ENCODE results near the gene SIGLEC5. TPM values are rescaled to one million over a fixed set of nuclear protein-coding genes. Genes with fewer than 3 reads are reported as not detected.

SIGLEC5 gene
- total RNA-seq, 1 donor from 2014 or later = not detected

GRCh38 chr19:51644636-51645271, 14.6 kb upstream of the SIGLEC5 start:
- Mint-ChIP-seq H3K36me3 (ENCODE audit: low read depth) (no peaks in the 10 kb centered on the region), H3K27ac (no peak overlapping the region), H3K9me3 (no peaks in the 10 kb centered on the region), H3K27me3 (peaks cover 28% of the 10 kb centered on the region), H3K4me1 (peaks cover 5% of the 10 kb centered on the region), H3K4me3 (no peak overlapping the region)
- intact Hi-C loops (cut with micrococcal nuclease) = loop anchor here (1.0 kb wide), 1 partner anchor 14 kb away; the partner anchor contains the start of gene SIGLEC5
- no peak for DNase-seq

GRCh38 chr19:51641648-51642047, 11.4 kb upstream of the SIGLEC5 start:
- DNase-seq = no peak
- Mint-ChIP-seq H3K27ac (no peak overlapping the region), H3K4me1 (peaks cover 5% of the 10 kb centered on the region), H3K9me3 (no peaks in the 10 kb centered on the region), H3K36me3 (ENCODE audit: low read depth) (no peaks in the 10 kb centered on the region), H3K4me3 (no peak overlapping the region), H3K27me3 (peaks cover 45% of the 10 kb centered on the region)
- intact Hi-C loops (cut with micrococcal nuclease) = no loop called here

- no peak overlapping the region for H3K4me3 Mint-ChIP-seq
- intact Hi-C loops (cut with micrococcal nuclease) = no loop called here
- H3K36me3 Mint-ChIP-seq (ENCODE audit: low read depth) = no peaks in the 10 kb centered on the region
- DNase-seq = no peak
- peaks cover 45% of the 10 kb centered on the region for H3K27me3 Mint-ChIP-seq
- H3K4me1 Mint-ChIP-seq = peaks cover 5% of the 10 kb centered on the region
- H3K9me3 Mint-ChIP-seq = no peaks in the 10 kb centered on the region
- no peak overlapping the region for H3K27ac Mint-ChIP-seq
Measured at GRCh38 chr19:51640386-51640785, 10.2 kb upstream of the SIGLEC5 start.

- DNase-seq = no peak
- Mint-ChIP-seq H3K4me1 (peaks cover 3% of the 10 kb centered on the region), H3K4me3 (no peak overlapping the region), H3K9me3 (no peaks in the 10 kb centered on the region), H3K27me3 (peaks cover 41% of the 10 kb centered on the region), H3K27ac (no peak overlapping the region), H3K36me3 (ENCODE audit: low read depth) (no peaks in the 10 kb centered on the region)
- intact Hi-C loops (cut with micrococcal nuclease) = no loop called here
Measured at GRCh38 chr19:51639916-51640315, 9.7 kb upstream of the SIGLEC5 start.

- H3K4me1 Mint-ChIP-seq = no peaks in the 10 kb centered on the region
- no peak overlapping the region for H3K27ac Mint-ChIP-seq
- H3K9me3 Mint-ChIP-seq = no peaks in the 10 kb centered on the region
- no peak for DNase-seq
- intact Hi-C loops (cut with micrococcal nuclease) = loop anchor here (1.0 kb wide), 2 partner anchors 164 to 220 kb away; partner anchors contain the start of gene SIGLEC10
- H3K36me3 Mint-ChIP-seq (ENCODE audit: low read depth) = no peaks in the 10 kb centered on the region
- peaks cover 32% of the 10 kb centered on the region for H3K27me3 Mint-ChIP-seq
- H3K4me3 Mint-ChIP-seq = no peak overlapping the region
Measured at GRCh38 chr19:51637362-51637978, 7.3 kb upstream of the SIGLEC5 start.

GRCh38 chr19:51632126-51632525, 1.9 kb upstream of the SIGLEC5 start:
- intact Hi-C loops (cut with micrococcal nuclease) = no loop called here
- Mint-ChIP-seq H3K27me3 (peaks cover 5% of the 10 kb centered on the region), H3K36me3 (ENCODE audit: low read depth) (no peaks in the 10 kb centered on the region), H3K4me3 (no peak overlapping the region), H3K27ac (no peak overlapping the region), H3K9me3 (no peaks in the 10 kb centered on the region), H3K4me1 (no peaks in the 10 kb centered on the region)
- no peak for DNase-seq

GRCh38 chr19:51628153-51628939, 1.9 kb downstream of the SIGLEC5 start:
- peaks cover 5% of the 10 kb centered on the region for H3K27me3 Mint-ChIP-seq
- no peak overlapping the region for H3K4me3 Mint-ChIP-seq
- no peaks in the 10 kb centered on the region for H3K36me3 Mint-ChIP-seq (ENCODE audit: low read depth)
- no peaks in the 10 kb centered on the region for H3K9me3 Mint-ChIP-seq
- no peak overlapping the region for H3K27ac Mint-ChIP-seq
- DNase-seq = no peak
- no peaks in the 10 kb centered on the region for H3K4me1 Mint-ChIP-seq
- intact Hi-C loops (cut with micrococcal nuclease) = no loop called here

- Mint-ChIP-seq H3K4me1 (no peaks in the 10 kb centered on the region), H3K9me3 (no peaks in the 10 kb centered on the region), H3K36me3 (ENCODE audit: low read depth) (no peaks in the 10 kb centered on the region), H3K27me3 (peaks cover 5% of the 10 kb centered on the region), H3K4me3 (no peak overlapping the region), H3K27ac (no peak overlapping the region)
- DNase-seq = no peak
- intact Hi-C loops (cut with micrococcal nuclease) = no loop called here
Measured at GRCh38 chr19:51627491-51628138, 2.6 kb downstream of the SIGLEC5 start.

- H3K9me3 Mint-ChIP-seq = no peaks in the 10 kb centered on the region
- H3K27me3 Mint-ChIP-seq = peaks cover 5% of the 10 kb centered on the region
- H3K4me3 Mint-ChIP-seq = no peak overlapping the region
- DNase-seq = no peak
- intact Hi-C loops (cut with micrococcal nuclease) = no loop called here
- H3K36me3 Mint-ChIP-seq (ENCODE audit: low read depth) = no peaks in the 10 kb centered on the region
- H3K27ac Mint-ChIP-seq = no peak overlapping the region
- no peaks in the 10 kb centered on the region for H3K4me1 Mint-ChIP-seq
Measured at GRCh38 chr19:51626675-51627074, 3.5 kb downstream of the SIGLEC5 start.

GRCh38 chr19:51621178-51621577, 9.0 kb downstream of the SIGLEC5 start:
- Mint-ChIP-seq H3K27me3 (peaks cover 3% of the 10 kb centered on the region), H3K4me1 (no peaks in the 10 kb centered on the region), H3K27ac (no peak overlapping the region), H3K4me3 (no peak overlapping the region), H3K36me3 (ENCODE audit: low read depth) (no peaks in the 10 kb centered on the region), H3K9me3 (no peaks in the 10 kb centered on the region)
- DNase-seq = no peak
- intact Hi-C loops (cut with micrococcal nuclease) = no loop called here

GRCh38 chr19:51615991-51616390, 14.2 kb downstream of the SIGLEC5 start:
- no peak overlapping the region for H3K27ac Mint-ChIP-seq
- no peak overlapping the region for H3K4me3 Mint-ChIP-seq
- H3K36me3 Mint-ChIP-seq (ENCODE audit: low read depth) = no peaks in the 10 kb centered on the region
- intact Hi-C loops (cut with micrococcal nuclease) = no loop called here
- no peak for DNase-seq
- no peaks in the 10 kb centered on the region for H3K4me1 Mint-ChIP-seq
- peaks cover 8% of the 10 kb centered on the region for H3K9me3 Mint-ChIP-seq
- H3K27me3 Mint-ChIP-seq = peaks cover 3% of the 10 kb centered on the region

GRCh38 chr19:51614789-51615188, 15.4 kb downstream of the SIGLEC5 start:
- Mint-ChIP-seq H3K27ac (no peak overlapping the region), H3K4me3 (no peak overlapping the region), H3K4me1 (no peaks in the 10 kb centered on the region), H3K9me3 (peaks cover 8% of the 10 kb centered on the region), H3K36me3 (ENCODE audit: low read depth) (no peaks in the 10 kb centered on the region), H3K27me3 (peaks cover 2% of the 10 kb centered on the region)
- DNase-seq = no peak
- intact Hi-C loops (cut with micrococcal nuclease) = no loop called here

GRCh38 chr19:51610576-51610975, 19.6 kb downstream of the SIGLEC5 start:
- intact Hi-C loops (cut with micrococcal nuclease) = no loop called here
- no peak for DNase-seq
- Mint-ChIP-seq H3K4me1 (peaks cover 8% of the 10 kb centered on the region), H3K36me3 (ENCODE audit: low read depth) (no peaks in the 10 kb centered on the region), H3K27me3 (peaks cover 2% of the 10 kb centered on the region), H3K4me3 (no peak overlapping the region), H3K9me3 (peaks cover 8% of the 10 kb centered on the region), H3K27ac (no peak overlapping the region)
